ENCODE data around the gene WDR45B. TPM values are rescaled to one million over a fixed set of nuclear protein-coding genes. Genes with fewer than 3 reads are reported as not detected.

The WDR45B gene
- total RNA-seq, 1 experiment from 2014 or later = 96.0 TPM

- DNase-seq (ENCODE audit: low spot score) = no peak
Measured at GRCh38 chr17:82600731-82601446, 47.4 kb downstream of the WDR45B start.

DNA sequence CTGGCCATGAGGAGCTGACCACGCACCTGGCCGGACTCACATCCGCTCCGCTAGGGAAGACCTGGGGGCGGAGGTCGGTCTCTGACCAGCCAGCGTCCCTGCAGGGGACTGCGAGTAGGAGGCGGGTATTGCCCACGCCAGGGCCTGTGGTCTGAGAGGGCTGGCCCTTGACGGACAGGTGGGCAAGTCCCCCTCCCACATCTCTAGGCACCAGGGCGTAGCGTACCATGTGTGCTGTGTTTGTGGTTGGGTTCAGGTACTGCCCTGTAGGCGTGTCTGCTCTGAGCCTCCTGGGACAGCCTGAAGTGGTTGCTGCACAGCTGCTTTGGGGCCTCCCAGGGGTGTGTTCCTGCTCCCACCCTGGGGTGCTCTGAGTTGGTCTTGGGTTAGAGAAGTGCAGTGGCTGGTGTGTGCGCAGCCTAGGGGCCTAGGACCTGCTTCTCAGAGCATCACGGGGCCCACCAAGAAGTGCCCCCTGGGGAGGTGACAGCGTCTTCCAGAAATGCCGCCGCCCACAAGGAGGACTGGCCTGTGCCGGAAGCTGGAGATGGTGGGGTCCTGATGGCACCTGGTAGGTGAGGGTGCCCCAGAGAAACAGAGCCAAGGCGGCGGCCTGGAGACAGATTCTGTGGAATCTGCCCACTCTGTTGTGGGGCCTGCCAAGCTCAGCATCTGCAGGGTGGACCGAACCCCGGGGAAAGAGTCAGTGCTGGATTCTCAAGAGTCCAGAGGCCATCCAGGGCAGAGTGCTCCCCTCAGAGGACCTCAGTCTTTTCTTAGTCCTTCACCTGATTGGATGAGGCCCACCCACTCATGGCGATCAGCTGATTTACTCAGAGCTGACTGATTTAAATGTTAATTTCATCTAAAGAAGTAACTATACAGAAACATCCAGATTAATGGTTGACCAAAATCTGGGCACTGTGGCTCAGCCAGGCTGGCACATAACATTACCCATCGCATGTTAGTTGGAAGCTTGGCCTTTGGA lies 48.3 kb downstream of the WDR45B start:
- no peak for DNase-seq (ENCODE audit: low spot score)

DNA sequence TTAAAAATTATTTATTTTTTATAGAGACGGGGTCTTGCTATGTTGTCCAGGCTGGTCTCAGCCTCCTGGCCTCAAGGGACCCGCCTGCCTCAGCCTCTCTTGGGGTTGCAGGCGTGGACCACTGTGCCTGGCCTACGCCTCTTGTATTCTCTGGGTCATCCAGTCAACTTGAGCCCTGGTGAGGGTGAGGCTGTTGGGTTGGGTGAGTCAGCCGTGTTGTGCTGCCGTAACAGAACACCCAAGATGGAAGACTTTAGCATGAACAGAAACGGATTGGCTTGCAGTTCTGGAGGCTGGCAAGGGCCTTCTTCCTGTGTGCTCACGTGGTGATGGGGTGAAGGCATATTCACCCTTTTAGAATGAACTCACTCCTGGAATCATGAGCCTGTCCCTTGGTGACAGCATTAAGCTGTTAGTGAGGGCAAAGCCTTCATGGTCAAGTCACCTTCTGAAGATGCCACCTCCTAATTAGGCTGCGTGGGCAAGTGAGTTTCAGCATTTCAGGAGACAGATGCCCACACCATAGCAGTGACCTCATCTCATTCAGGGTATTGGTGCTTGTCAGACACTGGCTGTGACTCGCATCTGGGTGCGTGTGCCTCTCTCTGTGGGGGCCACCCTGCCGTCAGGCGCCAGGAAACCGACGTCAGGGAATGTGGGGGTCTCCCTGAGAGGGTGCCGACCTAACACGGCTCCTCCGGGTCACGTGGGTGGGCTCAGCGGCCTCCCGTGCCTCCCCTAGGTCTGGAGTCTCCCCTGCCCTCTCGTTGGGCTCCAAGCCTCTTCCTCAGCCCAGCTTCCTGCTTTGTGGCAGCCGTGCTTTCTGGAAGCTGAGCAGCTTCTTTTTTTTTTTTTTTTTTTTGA lies 49.8 kb downstream of the WDR45B start:
- DNase-seq (ENCODE audit: low spot score) = peak; percentile 69

DNA sequence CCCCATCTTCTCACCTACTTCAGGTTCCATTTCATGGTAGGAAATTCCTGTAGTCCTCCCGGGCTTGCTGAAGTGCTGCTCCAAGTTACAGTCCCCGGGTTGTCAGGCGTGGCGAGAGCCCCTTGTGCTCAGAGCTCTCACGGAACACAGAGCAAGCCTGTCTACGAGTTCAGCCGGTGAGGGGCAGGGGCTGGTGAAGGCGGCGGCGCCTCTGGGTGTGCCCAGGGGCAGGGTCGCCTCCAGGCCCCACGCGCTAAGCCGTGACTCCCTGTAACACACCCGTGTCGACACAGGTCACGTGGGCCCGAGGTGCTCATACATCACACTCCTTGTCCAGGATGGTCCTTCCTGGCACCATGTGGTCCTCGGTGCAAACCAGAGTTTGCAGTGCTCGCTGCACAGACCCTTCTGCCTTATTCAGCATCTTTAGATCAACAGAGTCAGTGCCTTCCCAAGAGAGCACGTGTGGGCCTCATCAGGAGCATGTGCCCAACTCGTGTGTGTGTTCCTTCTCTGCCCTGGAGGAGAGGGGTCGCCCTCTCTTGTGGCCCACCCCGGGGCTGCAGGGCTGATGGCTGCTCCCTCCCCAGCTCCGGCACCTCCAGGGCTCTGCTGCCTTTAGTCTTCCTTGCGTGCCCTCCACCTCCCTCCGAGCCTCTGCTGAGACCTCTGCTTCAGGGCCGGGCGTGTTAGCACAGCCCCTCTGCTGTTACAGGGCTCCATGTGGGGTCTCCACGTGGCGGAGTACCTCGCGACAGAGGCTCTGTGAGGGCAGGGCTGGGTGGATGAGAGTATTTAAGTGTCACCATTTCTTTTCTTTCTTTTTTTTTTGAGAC lies 51.2 kb downstream of the WDR45B start:
- no peak for DNase-seq (ENCODE audit: low spot score)

- no peak for DNase-seq (ENCODE audit: low spot score)
Measured at GRCh38 chr17:82596296-82596695, 51.9 kb downstream of the WDR45B start.

DNA sequence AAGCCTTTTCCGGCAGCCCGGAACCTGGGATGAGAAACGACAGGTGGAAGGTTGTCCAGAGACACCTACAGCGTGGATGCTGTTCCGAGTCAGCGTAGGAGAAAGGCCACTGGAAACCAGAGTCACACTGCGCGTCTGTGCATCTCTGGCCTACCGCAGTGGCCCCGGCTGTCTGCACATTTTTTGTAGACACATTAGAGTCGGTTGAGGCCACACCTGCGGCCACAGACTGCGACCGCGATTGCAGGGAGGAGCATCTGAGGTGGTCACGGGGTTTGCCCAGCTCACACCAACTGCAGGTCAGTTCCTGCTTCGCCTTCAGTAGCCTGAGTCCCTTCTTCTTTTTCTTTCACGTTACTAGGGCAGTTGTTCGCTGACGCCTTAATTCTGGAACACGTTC lies 52.4 kb downstream of the WDR45B start:
- no peak for DNase-seq (ENCODE audit: low spot score)

GRCh38 chr17:82594571-82594970 lies 53.7 kb downstream of the WDR45B start:
- DNase-seq (ENCODE audit: low spot score) = no peak

GRCh38 chr17:82593590-82594087 lies 54.6 kb downstream of the WDR45B start:
- DNase-seq (ENCODE audit: low spot score) = no peak

DNA sequence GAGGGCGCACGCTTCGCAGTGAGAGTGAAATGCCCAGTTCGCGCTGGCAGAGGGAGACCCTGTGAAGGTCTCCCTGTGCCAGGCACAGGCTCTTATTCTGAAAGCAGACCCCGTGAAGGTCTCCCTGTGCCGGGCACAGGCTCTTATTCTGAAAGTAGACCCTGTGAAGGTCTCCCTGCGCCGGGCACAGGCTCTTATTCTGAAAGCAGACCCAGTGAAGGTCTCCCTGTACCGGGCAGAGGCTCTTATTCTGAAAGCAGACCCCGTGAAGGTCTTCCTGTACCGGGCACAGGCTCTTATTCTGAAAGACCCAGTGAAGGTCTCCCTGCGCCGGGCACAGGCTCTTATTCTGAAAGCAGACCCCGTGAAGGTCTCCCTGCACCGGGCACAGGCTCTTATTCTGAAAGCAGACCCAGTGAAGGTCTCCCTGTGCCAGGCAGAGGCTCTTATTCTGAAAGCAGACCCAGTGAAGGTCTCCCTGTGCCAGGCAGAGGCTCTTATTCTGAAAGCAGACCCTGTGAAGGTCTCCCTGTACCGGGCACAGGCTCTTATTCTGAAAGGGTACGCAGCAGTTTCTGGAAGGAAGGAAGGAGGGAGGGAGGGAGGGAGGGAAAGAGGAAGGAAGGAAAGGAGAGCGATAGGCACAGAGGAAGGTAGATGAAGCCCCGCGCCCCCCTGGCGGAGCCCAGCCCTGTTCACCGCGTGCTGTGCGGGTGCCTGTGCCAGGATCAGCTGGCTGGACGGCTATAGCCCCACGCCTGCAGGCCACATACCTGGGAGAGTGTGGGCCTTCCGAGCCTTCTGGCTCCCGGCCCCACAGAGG lies 55.3 kb downstream of the WDR45B start:
- DNase-seq (ENCODE audit: low spot score) = peak; percentile 67

DNA sequence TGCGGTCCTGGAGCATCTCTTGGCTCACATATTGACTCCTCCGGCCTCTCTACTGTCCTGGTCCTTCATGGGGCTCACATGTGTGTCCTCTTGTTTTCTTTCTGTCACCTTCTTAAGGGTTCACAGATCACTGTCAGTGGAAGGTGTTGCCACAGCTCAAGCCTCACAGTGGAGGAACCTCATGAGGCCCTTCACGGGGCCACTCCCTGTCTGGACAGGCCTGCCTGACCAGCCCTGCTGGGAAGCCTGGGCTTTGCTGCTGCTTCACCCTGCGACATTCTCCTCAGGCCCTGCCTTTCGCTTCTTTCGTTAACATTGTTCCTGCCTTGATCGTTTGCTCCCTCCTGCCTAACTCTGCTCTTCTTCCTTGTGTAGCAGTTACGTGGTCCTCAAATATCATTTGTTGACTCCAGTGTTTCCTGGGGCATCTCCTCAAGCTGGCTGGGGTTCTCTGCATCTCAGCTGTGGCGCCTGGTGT lies 55.9 kb downstream of the WDR45B start:
- no peak for DNase-seq (ENCODE audit: low spot score)

- no peak for DNase-seq (ENCODE audit: low spot score)
Measured at GRCh38 chr17:82590881-82591539, 57.2 kb downstream of the WDR45B start.

DNA sequence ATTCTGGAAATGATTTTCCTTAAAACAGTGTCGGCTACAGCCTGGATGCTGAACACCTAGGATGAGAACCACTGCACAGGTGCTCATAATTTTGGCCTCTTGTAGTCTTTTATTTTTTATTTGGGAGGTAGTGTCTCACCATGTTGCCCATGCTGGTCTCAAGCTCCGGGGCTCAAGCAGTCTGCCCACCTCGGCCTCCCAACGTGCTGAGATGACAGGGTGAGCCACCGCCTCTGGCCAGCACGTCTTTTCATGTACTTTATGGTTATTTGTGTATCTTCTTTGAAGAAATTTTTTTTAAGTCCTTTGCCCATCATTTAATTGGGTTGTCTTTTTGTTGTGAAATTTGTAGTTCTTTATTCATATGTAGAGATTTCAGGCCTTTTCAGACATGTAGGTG lies 58.0 kb downstream of the WDR45B start:
- DNase-seq (ENCODE audit: low spot score) = no peak

GRCh38 chr17:82589851-82590180 lies 58.4 kb downstream of the WDR45B start:
- no peak for DNase-seq (ENCODE audit: low spot score)

DNA sequence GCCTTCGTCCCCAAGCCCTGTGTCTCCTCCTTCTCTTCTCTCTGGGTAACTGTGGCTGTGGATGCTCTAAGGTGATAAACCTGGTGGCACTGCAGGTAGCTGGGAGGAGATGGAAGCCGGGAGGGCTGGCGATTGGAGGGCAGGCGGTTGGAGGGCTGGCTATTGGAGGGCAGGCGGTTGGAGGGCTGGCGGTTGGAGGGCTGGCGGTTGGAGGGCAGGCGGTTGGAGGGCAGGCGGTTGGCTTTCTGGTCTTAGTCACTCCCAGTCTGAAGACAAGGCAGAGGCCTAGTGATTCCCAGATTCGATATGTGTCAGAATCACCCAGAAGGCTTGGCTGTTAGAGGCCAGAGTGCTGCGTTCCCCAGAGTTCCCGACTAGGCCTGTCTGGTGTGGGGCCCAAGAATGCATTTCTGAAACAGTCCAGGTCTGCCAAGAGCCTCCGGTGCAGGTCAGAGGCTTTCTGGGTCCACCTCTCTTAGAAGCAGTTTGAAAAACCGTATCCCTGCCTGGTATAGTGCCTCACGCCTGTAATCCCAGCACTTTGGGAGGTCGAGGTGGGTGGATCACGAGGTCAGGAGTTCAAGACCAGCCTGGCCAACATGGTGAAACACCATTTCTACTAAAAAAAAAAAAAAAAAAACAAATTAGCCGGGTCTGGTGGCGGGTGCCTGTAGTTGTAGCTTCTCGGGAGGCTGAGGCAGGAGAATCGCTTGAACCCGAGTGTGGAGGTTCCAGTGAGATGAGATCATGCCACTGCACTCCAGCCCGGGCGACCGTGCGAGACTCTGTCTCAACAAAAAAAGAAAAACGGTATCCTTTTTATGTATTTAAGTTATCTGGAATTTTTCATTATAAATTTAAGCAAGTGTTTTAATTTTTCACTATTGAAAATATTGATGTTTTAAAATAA lies 59.7 kb downstream of the WDR45B start:
- no peak for DNase-seq (ENCODE audit: low spot score)

DNA sequence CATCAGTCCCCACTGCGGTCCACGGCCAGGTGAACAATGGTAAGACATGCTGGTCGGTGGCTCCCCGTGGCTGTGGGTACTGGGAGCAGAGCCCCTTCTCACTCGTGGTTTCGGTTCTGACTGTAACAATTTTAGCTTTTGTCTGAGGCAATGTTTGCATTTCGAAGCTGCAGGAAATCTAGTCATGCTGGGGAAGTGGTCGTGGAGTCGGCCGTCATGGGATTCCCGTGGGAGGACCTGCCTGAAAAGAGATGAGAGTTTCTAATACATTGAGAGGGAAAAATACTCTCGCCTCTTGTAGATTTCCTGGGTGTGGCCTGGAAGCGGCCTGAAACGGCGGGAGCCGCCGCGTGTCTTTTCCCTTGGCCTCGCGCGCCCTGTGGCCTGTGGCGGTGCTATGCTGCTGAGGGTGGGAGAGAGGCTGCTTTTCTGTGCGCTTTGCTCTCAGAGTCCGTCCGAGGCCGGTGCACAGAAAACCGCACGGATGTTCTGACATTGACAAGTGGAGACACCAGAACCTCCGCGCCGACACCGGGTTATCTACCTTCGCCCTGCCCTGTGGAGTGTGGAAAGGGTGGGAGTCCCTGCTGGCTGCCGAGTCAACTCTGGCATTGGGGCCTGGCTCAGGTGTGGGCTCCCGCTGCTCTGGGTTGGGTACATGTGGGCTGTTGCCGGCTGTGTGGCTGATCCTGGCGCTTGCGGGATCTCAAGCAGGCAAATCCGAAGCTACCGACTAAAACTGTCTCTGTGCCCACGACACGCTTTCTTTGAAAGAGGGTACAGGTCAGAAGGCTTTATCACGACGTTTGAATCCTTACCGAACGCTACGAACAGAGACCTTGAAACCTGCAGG lies 60.8 kb downstream of the WDR45B start:
- no peak for DNase-seq (ENCODE audit: low spot score)

DNA sequence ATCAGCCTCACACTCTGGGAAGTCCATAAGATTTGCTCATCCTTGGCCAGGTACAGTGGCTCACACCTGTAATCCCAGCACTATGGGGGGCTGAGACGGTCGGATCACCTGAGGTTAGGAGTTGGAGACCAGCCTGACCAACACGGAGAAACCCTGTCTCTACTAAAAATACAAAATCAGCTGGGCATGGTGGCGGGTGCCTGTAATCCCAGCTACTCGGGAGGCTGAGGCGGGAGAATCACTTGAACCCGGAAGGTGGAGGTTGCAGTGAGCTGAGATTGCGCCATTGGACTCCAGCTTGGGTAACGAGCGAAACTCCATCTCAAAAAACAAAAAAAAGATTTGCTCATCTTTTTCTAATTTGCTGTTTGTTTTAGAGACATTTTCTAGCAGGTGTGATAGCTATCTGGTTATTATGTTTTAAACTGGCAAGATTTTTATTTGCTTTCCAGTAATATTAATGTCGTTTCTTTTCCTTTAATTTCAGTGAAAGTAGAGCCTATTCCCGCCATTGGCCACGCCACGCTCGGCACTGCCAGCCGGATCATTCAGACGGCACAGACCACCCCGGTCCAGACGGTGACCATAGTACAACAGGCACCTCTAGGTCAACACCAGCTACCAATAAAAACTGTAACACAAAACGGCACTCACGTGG lies 61.5 kb downstream of the WDR45B start:
- no peak for DNase-seq (ENCODE audit: low spot score)
